HG02610 (cell line): ENCODE data around the gene S1PR4.
A peak's percentile ranks its signal among the peaks of the same experiment; 100 is the strongest.

Source experiments
- ATAC-seq: cut with Tn5 transposase; IDR thresholded peaks from one replicate; pipeline ENCODE4 v1.9.1; 2021; ENCODE audit warnings: mild to moderate bottlenecking, moderate library complexity; ENCODE audit not compliant: unreplicated experiment

Gene S1PR4

GRCh38 chr19:3178377-3178972 is at the start of gene S1PR4:
S1PR4 (plus strand) TSS chr19:3178769; CDS start chr19:3178793, 24 bp downstream.
- peak; percentile 22 for ATAC-seq

- ATAC-seq: no peak
Observed at GRCh38 chr19:3129112-3129511, 49.5 kb upstream of the S1PR4 start.

- ATAC-seq: no peak
Observed at GRCh38 chr19:3131168-3131567, 47.4 kb upstream of the S1PR4 start.

- peak; percentile 64 for ATAC-seq
Observed at GRCh38 chr19:3132971-3133792, 45.4 kb upstream of the S1PR4 start.

- no peak for ATAC-seq
Observed at GRCh38 chr19:3133793-3134116, 44.8 kb upstream of the S1PR4 start.

- ATAC-seq: no peak
Observed at GRCh38 chr19:3135961-3136683, 42.4 kb upstream of the S1PR4 start, which contains the start of gene GNA15. GNA15 (plus strand) TSS chr19:3136033; CDS start chr19:3136451, 418 bp downstream.

- no peak for ATAC-seq
Observed at GRCh38 chr19:3136684-3137055, 41.9 kb upstream of the S1PR4 start.

GRCh38 chr19:3137119-3137518 is 41.5 kb upstream of the S1PR4 start:
- ATAC-seq: no peak

- no peak for ATAC-seq
Observed at GRCh38 chr19:3138268-3138667, 40.3 kb upstream of the S1PR4 start.

GRCh38 chr19:3140667-3141038 is 37.9 kb upstream of the S1PR4 start:
- no peak for ATAC-seq

GRCh38 chr19:3142292-3142670 is 36.3 kb upstream of the S1PR4 start:
- ATAC-seq: no peak

- no peak for ATAC-seq
Observed at GRCh38 chr19:3142781-3143337, 35.7 kb upstream of the S1PR4 start.

- ATAC-seq: no peak
Observed at GRCh38 chr19:3145909-3146676, 32.5 kb upstream of the S1PR4 start.

GRCh38 chr19:3146677-3147100 is 31.9 kb upstream of the S1PR4 start:
- no peak for ATAC-seq

GRCh38 chr19:3148503-3148902 is 30.1 kb upstream of the S1PR4 start:
- ATAC-seq: no peak

GRCh38 chr19:3149089-3149488 is 29.5 kb upstream of the S1PR4 start:
- ATAC-seq: no peak

GRCh38 chr19:3149526-3150505 is 28.8 kb upstream of the S1PR4 start:
- ATAC-seq: no peak

- no peak for ATAC-seq
Observed at GRCh38 chr19:3150739-3151329, 27.7 kb upstream of the S1PR4 start.
